M059J (cell line): ENCODE results near the gene MYO9B. TPM values are rescaled to one million over a fixed set of nuclear protein-coding genes. Genes with fewer than 3 reads are reported as not detected.
"Not testable (repeated sequence)": the region's sequence is repeated elsewhere in the genome, so short reads cannot be mapped to it uniquely, and the experiment has no call there.

ENCODE experiments used
- DNase-seq: peaks from one replicate; pipeline ENCODE4 v3.0.0-alpha.2; 2012; ENCODE audit warnings: low read depth
- total RNA-seq: library from RNA; depleted of rRNA; stranded (reverse); fragments of >200 nt; shearing (Covaris generic); gene quantifications from 2 replicates; pipeline ENCODE4 v1.2.3, GENCODE V29; 2014

Gene MYO9B
- total RNA-seq, 1 experiment from 2014 or later, result 57.0 TPM

DNA sequence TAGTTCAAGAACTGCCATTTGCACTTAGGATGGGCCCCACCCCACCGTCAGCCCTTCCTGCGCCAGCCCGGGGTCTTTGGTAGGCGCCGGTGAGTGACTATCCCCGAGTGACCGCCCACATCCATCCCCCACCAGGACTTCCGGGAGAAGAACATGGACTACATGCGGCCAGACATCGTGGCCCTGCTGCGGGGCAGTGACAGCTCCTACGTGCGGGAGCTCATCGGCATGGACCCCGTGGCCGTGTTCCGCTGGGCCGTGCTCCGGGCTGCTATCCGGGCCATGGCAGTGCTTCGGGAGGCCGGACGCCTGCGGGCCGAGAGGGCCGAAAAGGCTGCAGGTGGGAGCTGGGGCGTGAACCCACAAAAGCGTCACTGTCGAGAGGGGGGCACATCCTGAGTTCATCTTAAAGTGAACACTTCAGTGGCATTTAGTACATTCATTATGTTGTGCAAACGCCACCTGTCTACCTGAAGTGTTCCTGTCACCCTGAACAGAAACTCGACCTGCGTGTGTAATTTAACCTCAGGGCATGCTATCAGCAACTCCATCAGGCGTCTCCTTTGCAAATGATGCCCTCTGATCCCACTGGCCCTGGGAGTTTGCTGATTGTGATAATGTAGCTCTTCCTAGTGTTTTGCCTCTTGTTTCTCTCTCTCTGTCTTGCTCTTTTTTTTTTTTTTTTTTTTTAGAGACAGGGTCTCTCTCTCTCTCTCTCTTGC, 97.2 kb downstream of the MYO9B start:
- no peak for DNase-seq

DNA sequence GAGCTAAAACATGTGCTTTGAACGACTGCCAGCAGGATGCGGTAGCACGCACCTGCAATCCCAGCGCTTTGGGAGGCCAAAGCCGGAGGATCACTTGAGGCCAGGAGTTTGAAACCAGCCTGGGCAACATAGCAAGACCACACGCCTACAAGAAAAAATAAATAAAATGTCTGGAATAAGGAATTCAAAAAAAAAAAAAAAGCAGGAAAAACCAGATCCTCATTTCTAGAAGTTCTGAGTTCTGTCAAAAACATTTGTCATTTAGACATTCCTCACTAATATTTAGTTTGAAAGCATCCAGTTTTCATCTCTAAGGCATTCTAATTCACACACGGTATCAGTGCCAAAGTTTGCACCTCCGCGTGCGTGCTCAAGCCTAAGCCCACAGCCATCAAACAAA, 102.7 kb downstream of the MYO9B start:
- DNase-seq, result no peak

DNA sequence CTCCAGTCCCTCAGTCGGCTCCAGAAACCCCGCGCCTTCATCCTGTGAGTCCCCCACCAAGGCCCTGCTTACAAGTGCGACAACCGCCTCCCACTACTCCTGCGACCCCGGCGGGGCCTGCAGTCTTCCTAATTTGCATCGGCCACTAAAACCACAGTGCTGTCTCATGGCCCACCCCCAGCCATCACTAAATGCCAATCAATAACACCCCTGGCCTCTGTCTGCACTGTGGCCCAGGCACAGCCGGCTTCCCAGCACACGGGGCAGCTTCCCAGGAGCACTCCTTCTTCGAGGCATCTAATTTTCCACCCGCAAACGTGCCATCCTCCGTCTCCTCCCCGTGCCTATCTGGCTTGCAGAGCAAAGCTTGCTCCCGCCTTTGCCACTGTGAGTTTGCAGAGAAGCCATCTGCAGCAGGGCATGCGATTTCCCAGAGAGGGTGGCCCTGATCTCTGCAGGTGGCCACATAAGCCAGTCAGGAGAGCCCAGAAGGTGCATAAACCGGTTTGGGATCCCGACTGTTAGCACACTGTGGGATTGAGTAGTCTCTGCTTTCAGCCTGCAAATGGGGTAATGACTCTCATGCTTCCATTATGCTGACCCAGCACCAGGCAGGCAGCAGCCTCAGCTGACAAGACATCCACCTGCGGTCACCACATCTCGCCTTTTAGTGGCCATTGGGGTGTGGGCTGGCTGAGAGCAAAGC, 105.6 kb downstream of the MYO9B start:
- DNase-seq, result no peak

DNA sequence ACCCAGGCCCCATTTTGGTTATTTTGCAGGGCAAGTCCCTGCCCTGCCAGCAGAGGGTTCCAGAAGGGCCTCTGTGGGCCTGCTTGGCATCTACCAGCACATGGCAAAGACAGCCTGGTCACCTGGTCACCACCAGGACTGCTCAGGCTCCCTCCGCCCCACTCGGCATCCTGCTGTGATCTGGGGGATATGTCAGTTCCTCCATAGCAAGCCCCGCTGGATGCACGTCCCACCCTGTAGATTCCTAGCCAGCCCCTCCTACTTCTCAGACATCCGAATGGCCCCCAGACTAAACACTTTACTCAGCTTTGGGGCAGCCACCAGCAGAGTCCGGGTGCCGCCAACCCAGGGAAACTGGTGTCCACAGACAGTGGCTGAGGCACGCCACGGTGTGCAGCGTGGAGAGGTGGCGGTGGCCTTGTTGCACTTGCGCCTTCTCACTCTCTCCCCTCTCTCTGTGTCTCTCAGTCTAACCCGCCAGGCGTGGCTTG, 107.7 kb downstream of the MYO9B start:
- DNase-seq, result no peak

DNA sequence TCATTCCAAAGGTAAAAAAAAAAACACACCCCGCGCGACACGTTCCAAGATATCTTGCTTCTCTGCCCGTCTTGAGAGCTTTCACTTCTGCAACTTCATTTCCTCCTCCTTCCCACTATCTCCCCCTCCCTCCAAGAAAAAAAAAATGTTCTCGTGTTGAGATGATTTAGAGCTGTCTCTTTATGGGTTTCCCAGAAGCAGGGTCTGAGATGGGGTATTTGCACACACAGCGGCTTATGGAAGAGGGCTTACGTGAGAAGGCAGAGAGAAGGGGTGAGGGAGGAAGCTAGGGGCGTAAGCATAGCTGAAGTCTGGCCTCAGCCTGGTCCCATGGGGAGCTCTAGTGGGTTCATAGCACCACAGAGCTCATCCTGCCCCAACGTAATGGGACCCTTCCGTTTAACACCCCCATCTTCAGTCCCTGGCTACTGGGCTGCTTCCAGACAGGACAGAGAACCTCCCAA, 108.3 kb downstream of the MYO9B start:
- DNase-seq, result no peak

DNA sequence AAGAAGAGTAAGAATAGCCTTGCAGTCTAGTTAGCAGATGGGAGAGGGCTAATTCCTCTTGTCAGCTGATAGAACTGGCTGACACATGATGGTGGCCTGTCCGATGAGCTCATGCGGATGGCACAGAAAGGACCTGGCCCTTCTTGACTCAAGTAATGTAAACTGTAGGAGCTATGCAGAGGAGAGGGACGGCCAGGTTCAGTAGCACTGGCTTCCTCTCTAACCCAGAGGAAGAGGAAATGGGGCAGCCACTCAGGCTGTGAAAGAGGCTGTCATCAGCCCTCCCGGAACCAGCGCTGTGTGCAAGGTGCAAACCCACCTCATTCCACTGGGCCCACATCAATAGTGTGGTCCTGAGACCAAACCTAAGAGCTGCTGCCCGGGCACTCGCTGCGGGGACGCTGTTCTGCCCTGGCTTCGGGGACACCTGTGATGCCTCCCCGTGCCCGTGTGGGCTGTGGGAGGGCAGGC, 108.8 kb downstream of the MYO9B start:
- no peak for DNase-seq

DNA sequence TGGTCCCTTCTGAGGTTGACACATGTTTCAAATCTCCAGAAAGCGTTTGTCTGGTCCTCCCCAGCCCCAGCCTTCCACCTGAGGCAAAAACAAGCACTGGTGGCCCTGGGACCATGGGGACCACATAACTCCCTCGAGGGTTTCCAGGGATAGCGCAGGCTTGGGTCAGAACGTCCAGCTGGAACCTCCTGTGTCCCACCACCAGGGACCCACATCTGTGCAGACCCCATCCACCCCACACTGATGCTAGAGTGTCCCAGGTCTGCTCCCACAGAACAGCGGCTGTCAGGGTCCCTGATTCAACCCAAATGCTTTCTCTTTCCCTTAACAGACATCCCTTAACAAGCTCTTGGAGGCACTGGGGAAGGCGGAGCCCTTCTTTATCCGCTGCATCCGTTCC, 110.0 kb downstream of the MYO9B start:
- DNase-seq, result no peak

DNA sequence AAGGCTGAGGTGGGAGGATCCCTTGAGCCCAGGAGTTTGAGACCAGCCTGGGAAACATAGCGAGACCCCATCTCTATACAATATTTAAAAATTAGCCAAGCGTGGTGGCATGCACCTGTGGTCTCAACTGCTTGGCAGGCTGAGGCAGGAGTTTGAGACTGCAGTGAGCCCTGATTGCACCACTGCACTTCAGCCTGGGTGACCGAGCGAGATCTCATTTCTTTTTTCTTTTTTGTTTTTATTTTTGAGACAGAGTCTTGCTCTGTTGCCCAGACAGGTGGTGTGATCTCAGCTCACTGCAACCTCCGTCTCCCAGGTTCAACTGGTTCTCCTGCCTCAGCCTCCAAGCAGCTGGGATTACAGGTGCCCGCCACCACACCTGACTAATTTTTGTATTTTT, 116.2 kb downstream of the MYO9B start:
- DNase-seq, result not testable (repeated sequence)

DNA sequence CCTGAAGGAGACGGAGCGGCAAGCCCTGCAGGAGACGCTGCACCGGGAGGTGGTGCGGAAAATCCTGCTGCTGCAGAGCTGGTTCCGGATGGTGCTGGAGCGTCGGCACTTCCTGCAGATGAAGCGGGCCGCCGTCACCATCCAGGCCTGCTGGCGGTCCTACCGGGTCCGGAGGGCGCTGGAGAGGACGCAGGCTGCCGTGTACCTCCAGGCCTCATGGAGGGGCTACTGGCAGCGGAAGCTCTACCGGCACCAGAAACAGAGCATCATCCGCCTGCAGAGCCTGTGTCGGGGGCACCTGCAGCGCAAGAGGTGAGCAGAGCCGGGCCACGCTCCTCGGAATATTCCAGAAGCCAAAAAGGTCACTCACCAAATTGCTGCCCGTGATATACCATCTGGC, 117.2 kb downstream of the MYO9B start:
- no peak for DNase-seq

DNA sequence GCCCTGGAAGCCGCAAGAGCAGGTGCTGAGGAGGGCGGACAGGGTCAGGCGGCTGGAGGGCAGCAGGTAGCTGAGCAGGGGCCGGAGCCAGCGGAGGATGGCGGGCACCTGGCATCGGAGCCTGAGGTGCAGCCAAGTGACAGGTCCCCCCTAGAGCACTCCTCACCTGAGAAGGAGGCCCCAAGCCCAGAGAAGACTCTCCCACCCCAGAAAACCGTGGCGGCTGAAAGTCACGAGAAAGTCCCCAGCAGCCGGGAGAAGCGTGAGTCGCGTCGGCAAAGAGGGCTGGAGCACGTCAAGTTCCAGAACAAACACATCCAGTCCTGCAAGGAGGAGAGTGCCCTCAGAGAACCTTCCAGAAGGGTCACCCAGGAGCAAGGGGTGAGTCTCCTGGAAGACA, 119.0 kb downstream of the MYO9B start:
- DNase-seq, result no peak

DNA sequence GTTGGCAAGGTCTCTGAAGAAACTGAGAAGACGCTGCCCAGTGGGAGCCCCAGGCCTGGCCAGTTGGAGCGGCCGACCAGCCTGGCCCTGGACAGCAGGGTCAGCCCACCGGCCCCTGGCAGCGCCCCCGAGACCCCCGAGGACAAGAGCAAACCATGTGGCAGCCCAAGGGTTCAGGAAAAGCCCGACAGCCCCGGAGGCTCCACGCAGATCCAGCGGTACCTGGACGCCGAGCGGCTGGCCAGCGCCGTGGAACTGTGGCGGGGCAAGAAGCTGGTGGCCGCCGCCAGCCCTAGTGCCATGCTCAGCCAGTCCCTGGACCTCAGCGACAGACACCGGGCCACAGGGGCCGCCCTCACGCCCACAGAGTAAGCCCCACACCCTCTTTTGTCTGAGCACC, 119.5 kb downstream of the MYO9B start:
- no peak for DNase-seq

DNA sequence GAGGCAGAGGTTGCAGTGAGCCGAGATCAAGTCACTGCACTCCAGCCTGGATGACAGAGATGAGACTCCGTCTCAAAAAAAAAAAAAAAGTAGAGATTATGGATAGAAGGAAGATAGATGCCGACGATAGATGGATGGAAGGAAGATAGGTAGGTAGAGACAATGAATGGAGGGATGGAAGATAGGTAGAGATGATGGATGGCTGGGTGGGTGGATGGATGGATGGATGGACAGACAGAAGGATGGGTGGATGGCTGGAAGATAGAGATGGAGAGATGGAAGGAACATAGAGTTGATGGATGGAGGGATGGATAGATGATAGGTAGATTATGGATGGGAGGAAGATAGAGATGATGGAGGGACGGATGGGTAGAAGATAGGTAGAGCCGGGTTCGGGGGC, 121.0 kb downstream of the MYO9B start:
- no peak for DNase-seq

DNA sequence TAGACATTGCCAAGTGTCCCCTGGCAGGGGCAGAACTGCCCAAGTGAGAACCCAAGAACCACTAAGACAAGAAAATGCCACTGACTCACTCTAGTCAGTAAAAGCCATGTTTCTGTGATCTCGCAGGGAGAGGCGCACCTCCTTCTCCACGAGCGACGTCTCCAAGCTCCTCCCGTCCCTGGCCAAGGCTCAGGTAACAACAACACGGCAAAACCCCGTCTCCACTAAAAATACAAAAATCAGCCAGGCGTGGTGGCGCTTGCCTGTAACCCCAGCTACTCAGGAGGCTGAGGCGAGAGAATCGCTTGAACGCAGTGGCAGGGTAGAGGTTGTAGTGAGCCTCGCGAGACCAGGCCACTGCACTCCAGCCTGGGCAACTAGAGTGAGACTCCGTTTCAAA, 122.1 kb downstream of the MYO9B start:
- no peak for DNase-seq

DNA sequence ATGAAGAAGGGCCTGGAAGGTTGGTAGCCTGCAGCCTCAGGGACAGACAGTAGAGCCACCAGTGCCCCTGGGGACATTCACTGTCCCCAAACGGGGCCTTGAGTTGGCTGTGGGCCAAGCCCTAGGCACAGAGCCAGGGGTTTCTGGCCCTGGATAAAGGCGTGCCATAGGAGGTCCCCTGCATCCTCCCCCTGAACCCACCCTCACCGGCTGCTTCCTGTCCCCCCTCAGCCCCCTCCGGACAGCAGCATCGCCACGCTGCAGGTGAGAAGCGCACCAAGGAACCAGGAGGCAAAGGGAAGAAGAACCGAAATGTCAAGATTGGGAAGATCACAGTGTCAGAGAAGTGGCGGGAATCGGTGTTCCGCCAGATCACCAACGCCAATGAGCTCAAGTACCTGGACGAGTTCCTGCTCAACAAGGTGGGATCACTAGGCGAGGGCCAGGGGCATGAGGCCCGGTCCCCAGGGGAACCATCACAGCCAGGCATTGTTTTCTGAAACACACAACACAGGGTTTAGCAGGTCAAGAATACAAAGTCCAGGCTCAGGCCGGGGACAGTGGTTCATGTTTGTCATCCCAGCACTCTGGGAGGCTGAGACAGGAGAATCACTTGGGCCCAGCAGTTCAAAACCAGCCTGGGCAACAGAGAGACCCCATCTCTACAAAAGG, 125.0 kb downstream of the MYO9B start:
- no peak for DNase-seq

DNA sequence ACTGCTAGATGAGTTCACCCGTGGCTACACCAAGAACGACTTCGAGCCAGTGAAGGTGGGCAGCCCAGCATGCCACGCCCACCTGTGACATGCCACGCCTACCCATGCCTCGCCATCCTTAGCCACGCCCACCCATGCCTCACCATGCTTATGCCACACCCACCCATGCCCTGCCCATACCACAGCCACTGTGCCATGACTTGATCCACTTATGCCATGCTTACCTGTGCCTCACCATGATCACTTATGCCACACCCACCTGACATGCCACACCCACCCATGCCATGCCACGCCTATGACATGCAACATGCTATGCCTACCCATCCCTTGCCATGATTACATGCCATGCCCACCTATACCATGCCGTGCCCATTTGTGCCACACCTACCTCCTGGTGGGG, 126.7 kb downstream of the MYO9B start:
- peak; percentile 25 for DNase-seq

DNA sequence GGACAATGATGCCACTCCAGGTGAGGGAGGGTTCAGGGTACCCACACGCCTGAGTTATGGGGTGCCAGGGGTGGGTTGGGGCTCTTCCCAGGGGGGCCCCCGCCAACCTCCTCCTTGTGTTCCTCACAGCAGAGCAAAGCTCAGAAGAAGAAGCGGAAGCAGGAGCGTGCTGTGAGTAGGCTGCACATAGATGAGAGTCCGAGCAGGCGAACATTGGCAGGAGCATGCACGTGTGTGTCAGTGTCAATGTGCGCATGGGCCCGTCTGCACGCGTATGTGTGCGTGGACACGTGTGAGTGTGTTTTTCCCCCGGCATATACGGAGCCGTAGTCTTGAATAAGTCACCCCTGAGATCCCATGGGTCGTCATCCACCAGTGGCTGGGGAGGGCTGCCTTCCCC, 127.1 kb downstream of the MYO9B start:
- DNase-seq, result no peak

DNA sequence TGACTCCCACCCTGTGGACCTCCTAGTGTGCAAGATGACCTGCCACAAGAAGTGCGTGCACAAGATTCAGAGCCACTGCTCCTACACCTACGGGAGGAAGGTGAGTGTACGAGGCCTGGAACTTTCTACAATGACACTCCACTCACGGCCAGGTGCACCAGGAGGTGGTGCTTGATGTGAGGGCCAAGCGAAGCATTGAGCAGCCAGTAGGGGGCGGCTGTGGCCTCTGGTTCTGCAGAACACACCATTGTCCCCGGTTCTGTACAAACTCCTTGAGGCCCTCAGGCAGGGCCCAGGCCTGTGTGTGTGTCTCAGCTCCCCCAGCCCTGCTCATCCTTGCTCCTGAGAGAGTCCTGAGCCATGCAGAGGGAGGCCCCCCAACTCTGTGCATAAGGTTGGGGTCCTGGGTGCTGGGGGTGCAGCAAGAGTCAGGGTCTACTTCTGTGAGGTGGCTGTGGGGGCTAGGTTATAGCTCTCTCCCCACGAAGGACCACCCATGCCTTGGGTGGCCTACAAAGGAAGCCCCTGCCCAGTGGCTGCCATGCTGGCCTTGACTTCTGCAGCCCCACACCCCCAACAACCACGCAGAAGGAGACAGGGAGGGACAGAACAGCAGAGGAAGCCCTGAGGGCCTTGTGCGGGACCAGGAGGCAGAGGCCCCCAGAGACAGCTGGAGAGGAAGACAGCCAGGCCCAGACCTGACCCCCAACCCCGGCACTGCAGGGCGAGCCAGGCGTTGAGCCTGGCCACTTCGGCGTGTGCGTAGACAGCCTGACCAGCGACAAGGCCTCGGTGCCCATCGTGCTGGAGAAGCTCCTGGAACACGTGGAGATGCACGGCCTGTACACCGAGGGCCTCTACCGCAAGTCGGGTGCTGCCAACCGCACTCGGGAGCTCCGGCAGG, 129.9 kb downstream of the MYO9B start:
- peak; percentile 52 for DNase-seq

DNA sequence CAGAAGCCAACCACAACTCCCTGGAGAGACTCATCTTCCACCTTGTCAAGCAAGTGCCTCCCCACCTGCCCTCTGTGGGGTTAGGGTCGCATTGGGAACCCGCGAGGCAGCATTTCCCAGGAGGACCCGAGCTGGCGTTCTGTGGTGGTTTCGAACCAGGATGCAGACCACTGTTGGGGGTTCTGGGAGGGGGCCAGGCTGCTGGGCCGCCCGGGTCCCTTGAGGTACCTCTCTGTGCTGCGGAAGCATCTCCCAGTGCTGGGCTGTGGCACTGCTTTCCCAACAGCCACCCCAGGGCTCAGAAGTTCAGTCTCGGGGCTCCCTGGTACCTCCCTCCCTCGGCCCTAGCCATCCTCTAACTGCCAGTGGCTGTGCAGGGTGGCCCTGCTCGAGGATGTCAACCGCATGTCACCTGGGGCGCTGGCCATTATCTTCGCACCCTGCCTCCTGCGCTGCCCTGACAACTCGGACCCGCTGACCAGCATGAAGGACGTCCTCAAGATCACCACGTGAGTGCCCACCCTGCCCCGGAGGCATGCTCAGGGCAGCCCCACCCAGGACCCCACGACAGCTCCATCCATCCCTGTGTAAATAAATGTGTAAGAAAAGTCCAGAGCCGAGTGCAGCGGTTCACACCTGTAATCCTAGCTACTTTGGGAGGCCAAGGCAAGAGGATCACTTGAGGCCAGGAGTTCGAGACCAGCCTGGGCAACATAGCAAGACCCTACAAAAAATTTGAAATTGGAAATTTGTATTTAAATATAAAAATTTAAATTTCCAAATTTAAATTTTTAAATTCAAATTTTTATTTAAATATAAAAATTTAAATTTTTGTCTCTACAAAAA, 131.4 kb downstream of the MYO9B start:
- no peak for DNase-seq

DNA sequence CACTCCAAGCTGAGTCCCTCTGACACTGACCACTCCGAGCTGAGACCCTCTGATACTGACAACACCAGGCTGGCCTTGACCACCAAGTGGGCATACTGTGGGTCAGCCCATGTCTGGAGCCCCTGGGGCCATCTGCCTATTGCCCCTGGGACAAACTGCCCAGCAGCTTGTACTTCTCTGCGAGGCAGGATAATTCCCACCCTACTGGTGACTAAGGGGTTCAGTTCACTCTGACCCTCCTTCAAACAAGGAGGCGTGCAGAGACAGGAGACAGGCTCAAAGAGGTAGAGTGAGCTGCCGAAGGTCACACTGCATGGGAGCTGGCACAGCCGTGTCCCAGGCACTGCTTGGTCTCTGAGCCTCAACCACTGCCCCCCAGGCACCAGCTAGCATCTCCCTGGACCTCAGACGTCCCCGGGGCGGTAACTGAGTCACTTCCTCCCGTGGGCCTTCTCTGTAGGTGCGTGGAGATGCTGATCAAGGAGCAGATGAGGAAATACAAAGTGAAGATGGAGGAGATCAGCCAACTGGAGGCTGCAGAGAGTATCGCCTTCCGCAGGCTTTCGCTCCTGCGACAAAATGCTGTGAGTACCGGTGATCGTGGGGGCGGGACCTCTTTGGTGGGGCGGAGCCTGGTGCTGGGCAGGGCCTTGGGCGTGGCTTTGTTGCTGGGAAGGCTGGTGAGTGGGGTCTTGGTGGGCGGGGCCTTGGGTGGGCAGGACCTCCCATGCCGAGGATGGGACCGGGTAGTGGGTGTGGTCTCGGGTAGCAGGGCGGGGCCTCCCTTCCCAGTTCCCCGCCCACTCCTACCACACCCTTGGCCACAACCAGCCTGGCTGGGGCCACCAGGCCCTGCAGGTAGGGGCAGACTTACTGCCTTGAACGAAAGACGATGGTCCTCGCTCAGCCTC, 133.8 kb downstream of the MYO9B start:
- peak; percentile 63 for DNase-seq

DNA sequence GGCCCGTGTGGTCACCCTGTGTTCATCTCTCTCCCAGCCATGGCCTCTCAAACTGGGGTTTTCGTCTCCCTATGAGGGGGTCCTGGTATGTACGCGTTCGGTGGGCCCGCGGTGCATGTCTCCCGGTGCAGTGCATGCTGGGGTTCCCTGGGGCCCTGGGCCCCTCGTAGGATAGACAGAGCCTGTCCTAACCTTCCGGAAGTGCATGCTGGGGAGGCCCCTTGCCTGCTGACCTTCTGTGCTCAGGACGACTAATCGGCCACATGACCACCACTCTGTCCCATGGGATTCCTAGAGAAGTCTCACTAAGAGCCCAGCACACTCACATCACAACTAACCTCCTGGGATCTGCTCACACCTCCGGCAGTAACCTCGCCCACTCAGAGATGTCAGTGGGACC, 134.7 kb downstream of the MYO9B start:
- no peak for DNase-seq
